SU-DHL-6 (cell line): ENCODE results near the gene TRIP13.

Source experiments
- H2AFZ ChIP-seq: fragments of 200-600 bp; sonication (generic); 2 replicates; pipeline ENCODE4 v1.6.1; 2014; ENCODE audit warnings: low read depth, mild to moderate bottlenecking, moderate library complexity, mixed read lengths, antibody characterized with exemption, low read length; ENCODE audit not compliant: severe bottlenecking
- H3F3A ChIP-seq: fragments of 200-600 bp; shearing (Covaris generic); 2 replicates; pipeline ENCODE4 v1.6.0; 2016; ENCODE audit warnings: antibody characterized with exemption, mild to moderate bottlenecking; ENCODE audit not compliant: insufficient read depth
- H3K27ac ChIP-seq: fragments of 200-600 bp; sonication (generic); 2 replicates; pipeline ENCODE4 v1.5.1; 2016; ENCODE audit warnings: low read depth, mild to moderate bottlenecking, low read length, moderate library complexity, mixed read lengths
- H3K27me3 ChIP-seq: fragments of 200-600 bp; sonication (generic), shearing (Covaris generic); 2 replicates; pipeline ENCODE4 v1.6.0; 2014; ENCODE audit warnings: mild to moderate bottlenecking, low read length
- H3K36me3 ChIP-seq: fragments of 200-600 bp; sonication (generic); 2 replicates; pipeline ENCODE4 v1.6.1; 2014; ENCODE audit warnings: mild to moderate bottlenecking, low read length, mixed read lengths
- H3K4me2 ChIP-seq: fragments of 300-600, 200-600 bp; shearing (Covaris generic), sonication (generic); 2 replicates; pipeline ENCODE4 v1.6.0; 2014; ENCODE audit warnings: low read length, low read depth, mild to moderate bottlenecking; ENCODE audit not compliant: poor library complexity, severe bottlenecking
- H3K4me3 ChIP-seq: fragments of 200-600 bp; sonication (generic); 2 replicates; pipeline ENCODE4 v1.5.1; 2014; ENCODE audit warnings: antibody characterized with exemption, low read length, mild to moderate bottlenecking, mixed read lengths; ENCODE audit not compliant: insufficient read depth, poor library complexity, severe bottlenecking
- H3K79me2 ChIP-seq: fragments of 200-600 bp; sonication (generic); 2 replicates; pipeline ENCODE4 v1.6.1; 2014; ENCODE audit warnings: mild to moderate bottlenecking, low read length, moderate library complexity; ENCODE audit not compliant: insufficient read depth
- H3K9ac ChIP-seq: fragments of 200-600 bp; sonication (generic); 2 replicates; pipeline ENCODE4 v1.7.0; 2014; ENCODE audit warnings: mild to moderate bottlenecking, low read length
- H3K9me2 ChIP-seq: fragments of 200-600 bp; sonication (generic); replicated peaks from 2 replicates; pipeline ENCODE4 v1.6.1; 2014; ENCODE audit warnings: low read length; ENCODE audit not compliant: insufficient read depth
- H3K9me3 ChIP-seq: fragments of 200-600 bp; sonication (generic); 2 replicates; pipeline ENCODE4 v1.6.1; 2014; ENCODE audit warnings: low read length, mixed read lengths; ENCODE audit not compliant: insufficient read depth
- H4K20me1 ChIP-seq: fragments of 200-600 bp; sonication (generic); 2 replicates; pipeline ENCODE4 v1.6.1; 2014; ENCODE audit warnings: low read depth, mild to moderate bottlenecking, antibody characterized with exemption, low read length, moderate library complexity, mixed read lengths
- EZH2phosphoT487 ChIP-seq: fragments of 200-600 bp; sonication (generic), shearing (Covaris generic); conservative IDR thresholded peaks from 2 replicates; pipeline ENCODE4 v1.6.1; 2018; ENCODE audit warnings: mild to moderate bottlenecking, antibody characterized with exemption, low read length, moderate library complexity, mixed read lengths
- TF ChIP-seq, protein P1 (sequence below): fragments of 200-600 bp; sonication (generic); IDR thresholded peaks from one replicate; pipeline ENCODE4 v1.5.1; 2017; ENCODE audit warnings: antibody characterized with exemption, mild to moderate bottlenecking, low read length, moderate library complexity; ENCODE audit not compliant: insufficient read depth, poor library complexity, severe bottlenecking

Gene TRIP13

DNA sequence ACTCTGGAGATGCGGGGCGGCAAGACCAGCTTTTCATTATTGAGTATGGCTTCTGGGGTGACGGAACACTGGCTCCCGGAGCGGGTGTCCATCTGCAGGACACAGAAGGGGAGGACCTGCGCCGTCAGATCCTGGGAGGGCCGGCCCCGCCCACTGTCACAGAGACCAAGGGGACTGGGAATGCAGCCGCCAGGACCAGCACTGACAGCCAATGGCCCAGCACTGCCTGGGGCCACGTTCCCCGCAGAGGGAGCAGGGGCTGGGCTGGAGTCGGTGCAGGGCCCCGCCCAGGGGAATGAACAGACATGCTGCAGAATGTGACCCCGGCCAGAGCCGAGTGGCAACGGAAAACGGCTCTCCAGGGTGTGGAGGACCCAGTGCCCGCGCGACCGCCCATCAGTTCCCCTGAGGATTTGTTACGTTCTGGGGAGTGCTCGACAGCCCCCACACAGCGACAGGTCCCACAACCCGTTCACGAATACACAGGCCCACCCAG is 42.1 kb upstream of the TRIP13 start, which contains the start of gene ZDHHC11:
Gene ZDHHC11 (minus strand): TSS at position 476 of the 496 bp plus-strand sequence. CDS start 384 bp downstream, at position 92.
- H3K9ac ChIP-seq, result no peak within 1 kb of the TSS
- H3F3A ChIP-seq, result no peaks in the 10 kb centered on the region
- no peak within 1 kb of the TSS for H3K27ac ChIP-seq
- no peaks in the 10 kb centered on the region for H3K27me3 ChIP-seq
- H3K79me2 ChIP-seq, result no peaks in the 10 kb centered on the region
- no peaks in the 10 kb centered on the region for H3K9me2 ChIP-seq
- no peaks in the 10 kb centered on the region for H4K20me1 ChIP-seq
- H3K36me3 ChIP-seq, result no peaks in the 10 kb centered on the region
- H3K4me2 ChIP-seq, result no peak within 1 kb of the TSS
- H3K9me3 ChIP-seq, result no peaks in the 10 kb centered on the region
- no peak within 1 kb of the TSS for H3K4me3 ChIP-seq
- TF ChIP-seq, protein P1, sequence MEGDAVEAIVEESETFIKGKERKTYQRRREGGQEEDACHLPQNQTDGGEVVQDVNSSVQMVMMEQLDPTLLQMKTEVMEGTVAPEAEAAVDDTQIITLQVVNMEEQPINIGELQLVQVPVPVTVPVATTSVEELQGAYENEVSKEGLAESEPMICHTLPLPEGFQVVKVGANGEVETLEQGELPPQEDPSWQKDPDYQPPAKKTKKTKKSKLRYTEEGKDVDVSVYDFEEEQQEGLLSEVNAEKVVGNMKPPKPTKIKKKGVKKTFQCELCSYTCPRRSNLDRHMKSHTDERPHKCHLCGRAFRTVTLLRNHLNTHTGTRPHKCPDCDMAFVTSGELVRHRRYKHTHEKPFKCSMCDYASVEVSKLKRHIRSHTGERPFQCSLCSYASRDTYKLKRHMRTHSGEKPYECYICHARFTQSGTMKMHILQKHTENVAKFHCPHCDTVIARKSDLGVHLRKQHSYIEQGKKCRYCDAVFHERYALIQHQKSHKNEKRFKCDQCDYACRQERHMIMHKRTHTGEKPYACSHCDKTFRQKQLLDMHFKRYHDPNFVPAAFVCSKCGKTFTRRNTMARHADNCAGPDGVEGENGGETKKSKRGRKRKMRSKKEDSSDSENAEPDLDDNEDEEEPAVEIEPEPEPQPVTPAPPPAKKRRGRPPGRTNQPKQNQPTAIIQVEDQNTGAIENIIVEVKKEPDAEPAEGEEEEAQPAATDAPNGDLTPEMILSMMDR, result no peak
- no peak for TF ChIP-seq EZH2phosphoT487
- no peak within 1 kb of the TSS for H2AFZ ChIP-seq

GRCh38 chr5:851076-851475 is 41.6 kb upstream of the TRIP13 start:
- Histone ChIP-seq H2AFZ (no peak overlapping the region), H4K20me1 (no peaks in the 10 kb centered on the region), H3K4me2 (no peak overlapping the region), H3K36me3 (no peaks in the 10 kb centered on the region), H3K9me3 (no peaks in the 10 kb centered on the region), H3K27me3 (no peaks in the 10 kb centered on the region), H3K27ac (no peak overlapping the region), H3F3A (no peaks in the 10 kb centered on the region), H3K9me2 (no peaks in the 10 kb centered on the region), H3K9ac (no peak overlapping the region), H3K79me2 (no peaks in the 10 kb centered on the region), H3K4me3 (no peak overlapping the region)
- TF ChIP-seq EZH2phosphoT487, result no peak
- TF ChIP-seq, protein P1, result no peak

DNA sequence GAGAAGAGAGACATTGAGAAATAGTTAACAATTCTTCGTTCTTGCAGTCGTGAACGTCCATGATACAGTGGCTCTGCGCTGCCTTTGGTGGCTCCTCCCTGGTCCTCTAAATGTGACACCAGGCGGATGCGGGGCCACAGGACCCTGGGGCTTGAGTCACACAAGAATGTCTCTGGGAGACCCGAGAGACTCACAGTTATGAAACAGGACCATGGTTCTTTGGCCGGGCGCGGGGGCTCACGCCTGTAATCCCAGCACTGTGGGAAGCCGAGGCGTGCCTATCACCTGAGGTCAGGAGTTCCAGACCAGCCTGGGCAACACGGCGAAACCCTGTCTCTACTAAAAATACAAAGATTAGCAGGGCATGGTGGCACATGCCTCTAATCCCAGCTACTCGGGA is 41.1 kb upstream of the TRIP13 start:
- Histone ChIP-seq H3K36me3 (no peaks in the 10 kb centered on the region), H3K9me3 (no peaks in the 10 kb centered on the region), H3F3A (no peaks in the 10 kb centered on the region), H3K4me3 (no peak overlapping the region), H3K27ac (no peak overlapping the region), H3K4me2 (no peak overlapping the region), H3K9ac (no peak overlapping the region), H2AFZ (no peak overlapping the region), H4K20me1 (no peaks in the 10 kb centered on the region), H3K27me3 (no peaks in the 10 kb centered on the region), H3K79me2 (no peaks in the 10 kb centered on the region), H3K9me2 (no peaks in the 10 kb centered on the region)
- TF ChIP-seq, protein P1, result no peak
- no peak for TF ChIP-seq EZH2phosphoT487
